K562 (cell line): ENCODE measurements around the gene NIM1K. TPM values are rescaled to one million over a fixed set of nuclear protein-coding genes. Genes with fewer than 3 reads are reported as not detected.

Experiments
- ATAC-seq: fragments of 200-7000 bp; cut with Tn5 transposase; 3 replicates; pipeline ENCODE4 v1.9.1; 2020; ENCODE audit warnings: moderate library complexity
- BruUV-seq: library from RNA; stranded (reverse); fragments of 400-500 nt; replicated peaks from 2 replicates; lab custom pipeline; 2021; lab: Mats Ljungman, UMichigan
- CTCF ChIA-PET: fragments of 300-600 bp; formaldehyde crosslinking; extraction: SDS; loops from one replicate; lab custom pipeline; 2021; ENCODE audit warnings: low intra/inter-chr PET ratio; lab: Yijun Ruan, JAX
- POLR2A ChIA-PET: fragments of 300-600, 350-650 bp; sonication (Branson Sonifier 250); formaldehyde crosslinking; extraction: SDS; loops from one replicate; lab custom pipeline; 2021; ENCODE audit warnings: antibody characterized with exemption, inconsistent platforms; lab: Yijun Ruan, JAX
- DNase-seq, 4 experiments: peaks; one replicate each; pipeline versions ENCODE4 v3.0.0 to v3.0.0-alpha.2; 2011 to 2018; ENCODE audit warnings: low spot score in 3 of 4, mixed read lengths in 3 of 4; ENCODE audit errors: extremely low read depth in 1 of 4
- FAIRE-seq: peaks from 2 replicates; lab custom pipeline; 2011; peaks lifted over from hg19 to GRCh38; lab: Jason Lieb, UNC
- H2AFZ ChIP-seq: 2 replicates; pipeline ENCODE4 v1.6.0; 2011; ENCODE audit warnings: low read depth, low read length, control low read depth, inconsistent platforms
- H3K27ac ChIP-seq: fragments of 200-600 bp; 3 replicates; pipeline ENCODE4 v1.8.0; 2011; ENCODE audit warnings: low read depth, mild to moderate bottlenecking, control low read depth, inconsistent platforms, low read length, moderate library complexity, mixed read lengths; ENCODE audit errors: extremely low read depth
- H3K27me3 ChIP-seq, 2 experiments: fragments of 300-600 bp in 1 of 2; 2 replicates in 1 of 2; 3 replicates in 1 of 2; pipeline versions ENCODE4 v1.6.0 to v1.8.0; 2011; ENCODE audit warnings: inconsistent platforms in 2 of 2, low read length in 2 of 2, mild to moderate bottlenecking in 1 of 2, mixed read lengths in 1 of 2, moderate library complexity in 1 of 2; ENCODE audit not compliant: control insufficient read depth in 2 of 2, insufficient read depth in 2 of 2
- H3K36me3 ChIP-seq: fragments of 300-600 bp; 3 replicates; pipeline ENCODE4 v1.8.0; 2011; ENCODE audit warnings: mild to moderate bottlenecking, low read length, inconsistent platforms; ENCODE audit not compliant: control insufficient read depth, insufficient read depth
- H3K4me1 ChIP-seq, 2 experiments: fragments of 200-600 bp in 1 of 2; replicated peaks in 1 of 2; 2 replicates in 1 of 2; 3 replicates in 1 of 2; pipeline versions ENCODE4 v1.5.1 to v1.8.0; 2011; ENCODE audit warnings: inconsistent platforms in 2 of 2, low read length in 2 of 2, mild to moderate bottlenecking in 1 of 2, mixed read lengths in 1 of 2, moderate library complexity in 1 of 2; ENCODE audit not compliant: control insufficient read depth in 2 of 2, insufficient read depth in 2 of 2
- H3K4me2 ChIP-seq: 2 replicates; pipeline ENCODE4 v1.6.1; 2011; ENCODE audit warnings: low read length, control low read depth, inconsistent platforms, mixed read lengths; ENCODE audit not compliant: insufficient read depth
- H3K4me3 ChIP-seq: fragments of 200-600 bp; sonication (generic), shearing (Covaris generic); 2 replicates; pipeline ENCODE4 v1.5.1; 2016; ENCODE audit warnings: control low read depth, inconsistent platforms
- H3K79me2 ChIP-seq: fragments of 200-600 bp; 3 replicates; pipeline ENCODE4 v1.8.0; 2011; ENCODE audit warnings: low read length, inconsistent platforms; ENCODE audit not compliant: control insufficient read depth, insufficient read depth
- H3K9ac ChIP-seq, 2 experiments: 2 replicates each; pipeline versions ENCODE4 v1.6.0 to v1.6.1; 2011; ENCODE audit warnings: low read depth in 2 of 2, low read length in 2 of 2, control low read depth in 1 of 2, inconsistent platforms in 1 of 2, mild to moderate bottlenecking in 1 of 2, mixed read lengths in 1 of 2; ENCODE audit not compliant: insufficient read depth in 1 of 2
- H3K9me1 ChIP-seq: one replicate; pipeline ENCODE4 v1.6.0; 2011; ENCODE audit warnings: inconsistent platforms, mild to moderate bottlenecking, low read length, moderate library complexity; ENCODE audit not compliant: control insufficient read depth, insufficient read depth
- H3K9me3 ChIP-seq: replicated peaks from 2 replicates; pipeline ENCODE4 v1.5.1; 2011; ENCODE audit warnings: low read depth, low read length, inconsistent platforms; ENCODE audit not compliant: control insufficient read depth, insufficient read depth
- H4K20me1 ChIP-seq: replicated peaks from 2 replicates; pipeline ENCODE4 v1.6.1; 2011; ENCODE audit warnings: low read length, inconsistent platforms, mixed read lengths; ENCODE audit not compliant: control insufficient read depth, insufficient read depth
- ARID1B ChIP-seq: fragments of 450-650 bp; IDR thresholded peaks from 2 replicates; pipeline ENCODE4 v1.6.1; 2016; ENCODE audit warnings: antibody characterized with exemption, mild to moderate bottlenecking, inconsistent platforms
- KAT8 ChIP-seq: fragments of 450-650 bp; IDR thresholded peaks from 2 replicates; pipeline ENCODE4 v1.6.1; 2016; ENCODE audit warnings: low read depth, mild to moderate bottlenecking
- KLF13 ChIP-seq: fragments of 450-650 bp; IDR thresholded peaks from 2 replicates; pipeline ENCODE4 v1.6.1; 2016; ENCODE audit warnings: missing genetic modification characterization, low read depth, mild to moderate bottlenecking, missing compliant biosample characterization, moderate library complexity, borderline replicate concordance
- MAFG ChIP-seq: fragments of 450-650 bp; conservative IDR thresholded peaks from 2 replicates; pipeline ENCODE4 v1.6.1; 2016; ENCODE audit warnings: missing genetic modification characterization, missing compliant biosample characterization
- NRF1 ChIP-seq, 2 experiments: fragments of 450-650 bp; IDR thresholded peaks in 1 of 2; conservative IDR thresholded peaks in 1 of 2; 2 replicates each; pipeline ENCODE4 v1.6.1; 2014; ENCODE audit warnings: mild to moderate bottlenecking in 2 of 2
- SAFB ChIP-seq: fragments of 200-400 bp; formaldehyde crosslinking; IDR thresholded peaks from 2 replicates; pipeline ENCODE4 v1.6.1; 2017; ENCODE audit warnings: low read depth, low read length, borderline replicate concordance
- TAF7 ChIP-seq: fragments of 450-650 bp; IDR thresholded peaks from 2 replicates; pipeline ENCODE4 v1.6.1; 2016; ENCODE audit warnings: missing genetic modification characterization, missing compliant biosample characterization
- WGBS: fragments of 100-300 bp; shearing (Covaris generic); methylation state at CpG from one replicate; pipeline ENCODE4 v1.1.6; 2016; ENCODE audit warnings: low coverage, mixed read lengths; ENCODE audit not compliant: insufficient coverage; ENCODE audit errors: missing lambda C conversion rate; 5-methylcytosine and 5-hydroxymethylcytosine counted together
- in situ Hi-C: fragments of 300-500 bp; cut with MboI; formaldehyde crosslinking; loops from 4 replicates; pipeline ENCODE4 v1.15.0; 2018; ENCODE audit warnings: inconsistent platforms, mixed read lengths
- intact Hi-C: fragments of 100-400 bp; cut with micrococcal nuclease; formaldehyde crosslinking; loops from 2 replicates; pipeline ENCODE4 v1.14.2; 2022
- polyA plus RNA-seq, 8 experiments: library from polyadenylated mRNA; depleted of rRNA in 4 of 8; stranded (reverse) in 5 of 8; unstranded in 3 of 8; fragments of >200 nt; fragmentation: Nextera tagmentation in 2 of 8; fragmentation: Illumina TruSeq in 1 of 8; extraction: Ambion mirVana in 2 of 8; extraction: Trizol in 1 of 8; gene quantifications; 2 replicates each; pipeline versions ENCODE4 v1.2.1 to v1.2.3, GENCODE V29; 2011 to 2014; ENCODE audit warnings: inconsistent platforms in 1 of 8, missing spikeins in 1 of 8
- total RNA-seq, 7 experiments: library from RNA; depleted of rRNA in 6 of 7; stranded (reverse); fragments of >200 nt in 6 of 7; fragmentation: Illumina TruSeq in 2 of 7; extraction: Trizol in 2 of 7; gene quantifications; 2 replicates each; pipeline versions ENCODE4 v1.2.1 to v1.2.3, GENCODE V29; 2011 to 2021; ENCODE audit warnings: low replicate concordance in 1 of 7
- TF ChIP-seq, protein P1 (sequence below): sonication (generic); formaldehyde crosslinking; IDR thresholded peaks from 2 replicates; pipeline ENCODE4 v1.8.0; 2022; ENCODE audit warnings: missing genetic modification reagents, mild to moderate bottlenecking, moderate library complexity, borderline replicate concordance
- TF ChIP-seq, protein P2 (sequence below): fragments of 250-450 bp; sonication (Bioruptor Pico); IDR thresholded peaks from 2 replicates; pipeline ENCODE4 v1.5.0; 2020; ENCODE audit warnings: mild to moderate bottlenecking

NIM1K gene
- total and polyA plus RNA-seq, 9 of the 15 experiments (the other 6 are each of a cell fraction or from before 2014, with no cell fraction given), result 0.03 to 0.34 (median 0.08) TPM; not detected in 3

DNA sequence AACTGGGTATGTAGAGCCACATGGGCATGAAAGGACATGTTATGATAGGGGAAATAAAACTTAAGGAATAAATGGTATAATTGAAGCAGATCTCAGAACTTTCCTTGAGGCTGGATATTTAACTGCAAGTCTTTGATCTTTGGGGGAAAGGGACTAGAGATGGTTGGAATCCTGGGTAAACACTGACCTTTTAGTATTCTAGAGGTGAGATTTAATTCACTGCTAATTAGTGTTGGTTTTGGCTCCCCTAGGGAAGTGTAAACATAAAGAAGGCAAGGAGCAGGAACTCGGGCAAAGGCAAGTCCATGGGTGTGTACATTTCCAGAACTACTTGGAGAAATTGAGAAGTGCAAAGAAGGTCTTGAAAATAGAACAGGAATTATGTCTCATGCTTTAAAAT lies 16.6 kb downstream of the NIM1K start:
- Histone ChIP-seq H3K27me3 (no peaks in the 10 kb centered on the region), H3K9ac (no peak overlapping the region), H3K4me2 (no peak overlapping the region)

More for the DNA sequence above, 16.6 kb downstream of the NIM1K start:
- Histone ChIP-seq H3K79me2 (no peaks in the 10 kb centered on the region), H3K9me1 (no peaks in the 10 kb centered on the region), H3K4me1 (peaks cover 15 to 26% of the 10 kb centered on the region in 2 experiments), H4K20me1 (no peaks in the 10 kb centered on the region), H3K4me3 (no peak overlapping the region), H3K9me3 (no peaks in the 10 kb centered on the region), H3K27ac (no peak overlapping the region), H2AFZ (peak overlapping the region; percentile 57; the same call in 1 of the 2 replicates), H3K36me3 (no peaks in the 10 kb centered on the region)
- DNase-seq (no peak), FAIRE-seq (no peak), ATAC-seq (no peak)
- in situ Hi-C loops (no loop called here), intact Hi-C loops (no loop called here)
- WGBS, result 38% methylated on average over 1 of the region's 1 CpG
- CTCF ChIA-PET, result no interaction called here
- POLR2A ChIA-PET, result no interaction called here
- no TSS peak for BruUV-seq
- no peak for TF ChIP-seq KLF13 (tag)
- TF ChIP-seq SAFB, result no peak
- TF ChIP-seq MAFG (tag), result no peak
- no peak for TF ChIP-seq TAF7 (tag)
- no peak for TF ChIP-seq NRF1 (conservative IDR thresholded peaks at IDR 0.05 in 1 of 2, IDR thresholded peaks at IDR 0.05 in 1 of 2)
- TF ChIP-seq, protein P1, sequence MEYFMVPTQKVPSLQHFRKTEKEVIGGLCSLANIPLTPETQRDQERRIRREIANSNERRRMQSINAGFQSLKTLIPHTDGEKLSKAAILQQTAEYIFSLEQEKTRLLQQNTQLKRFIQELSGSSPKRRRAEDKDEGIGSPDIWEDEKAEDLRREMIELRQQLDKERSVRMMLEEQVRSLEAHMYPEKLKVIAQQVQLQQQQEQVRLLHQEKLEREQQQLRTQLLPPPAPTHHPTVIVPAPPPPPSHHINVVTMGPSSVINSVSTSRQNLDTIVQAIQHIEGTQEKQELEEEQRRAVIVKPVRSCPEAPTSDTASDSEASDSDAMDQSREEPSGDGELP (CRISPR knock-in tag), result no peak
- TF ChIP-seq, protein P2, sequence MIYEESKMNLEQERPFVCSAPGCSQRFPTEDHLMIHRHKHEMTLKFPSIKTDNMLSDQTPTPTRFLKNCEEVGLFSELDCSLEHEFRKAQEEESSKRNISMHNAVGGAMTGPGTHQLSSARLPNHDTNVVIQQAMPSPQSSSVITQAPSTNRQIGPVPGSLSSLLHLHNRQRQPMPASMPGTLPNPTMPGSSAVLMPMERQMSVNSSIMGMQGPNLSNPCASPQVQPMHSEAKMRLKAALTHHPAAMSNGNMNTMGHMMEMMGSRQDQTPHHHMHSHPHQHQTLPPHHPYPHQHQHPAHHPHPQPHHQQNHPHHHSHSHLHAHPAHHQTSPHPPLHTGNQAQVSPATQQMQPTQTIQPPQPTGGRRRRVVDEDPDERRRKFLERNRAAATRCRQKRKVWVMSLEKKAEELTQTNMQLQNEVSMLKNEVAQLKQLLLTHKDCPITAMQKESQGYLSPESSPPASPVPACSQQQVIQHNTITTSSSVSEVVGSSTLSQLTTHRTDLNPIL (CRISPR knock-in tag), result no peak
- no peak for TF ChIP-seq ARID1B
- no peak for TF ChIP-seq KAT8
